Measurements from ENCODE around the gene AKR1A1. TPM values are rescaled to one million over a fixed set of nuclear protein-coding genes. Genes with fewer than 3 reads are reported as not detected.
"Not testable (repeated sequence)": the region's sequence is repeated elsewhere in the genome, so short reads cannot be mapped to it uniquely, and the experiment has no call there.

Gene AKR1A1
- polyA plus RNA-seq, 3 donors = 219 to 245 (median 219) TPM

DNA sequence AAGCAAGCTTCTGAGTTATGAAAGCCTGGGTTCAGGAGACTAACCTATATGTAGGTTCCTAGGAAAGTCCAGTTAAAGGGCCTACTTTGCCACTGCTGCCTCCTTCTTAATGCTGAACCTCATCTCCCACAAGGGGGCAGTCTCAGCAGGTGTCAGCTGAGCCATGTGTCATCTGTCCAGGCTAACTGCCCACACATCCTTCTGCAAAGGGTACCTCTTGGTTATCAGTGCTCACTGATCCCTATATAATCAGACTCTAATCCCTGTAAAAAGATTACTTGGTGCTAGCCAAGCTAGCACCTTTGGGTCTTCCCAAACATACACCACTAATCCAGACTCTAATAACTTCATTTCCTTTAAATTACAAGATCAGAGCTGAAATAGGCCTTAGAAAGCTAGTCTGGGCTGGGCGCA, 38.0 kb upstream of the AKR1A1 start:
- Mint-ChIP-seq H3K27ac (peak overlapping the region in 2 of 7 donors; percentile 14 to 20), H3K4me3 (no peak overlapping the region), H3K9me3 (no peaks in the 10 kb centered on the region), H3K36me3 (peaks cover 89 to 90% of the 10 kb centered on the region in 2 donors), H3K27me3 (ENCODE audit: low read depth in 3 of 3) (no peaks in the 10 kb centered on the region), H3K4me1 (no peaks in the 10 kb centered on the region)
- DNase-seq = peak; percentile 66 to 77 (median 77)
- H3K27ac ChIP-seq (ENCODE audit: low read depth in 1 of 2, low read length in 2 of 2) = no peak overlapping the region
- WGBS (ENCODE audit: insufficient coverage) = 100% methylated on average over 1 of the region's 1 CpG
- H3K4me3 ChIP-seq (replicated peaks in 1 of 3; ENCODE audit: low read depth in 2 of 3, low read length in 3 of 3) = no peak overlapping the region
- no peak overlapping the region for H3K4me2 ChIP-seq (replicated peaks; ENCODE audit: extremely low read depth, low read length, poor library complexity, severe bottlenecking)
- H3K9me3 ChIP-seq (replicated peaks in 1 of 2; ENCODE audit: control insufficient read depth in 1 of 2, insufficient read depth in 1 of 2, low read length in 2 of 2) = no peaks in the 10 kb centered on the region
- no peak overlapping the region for H2AFZ ChIP-seq (ENCODE audit: insufficient read depth, low read depth, low read length, poor library complexity, severe bottlenecking)
- TF ChIP-seq, protein P1, sequence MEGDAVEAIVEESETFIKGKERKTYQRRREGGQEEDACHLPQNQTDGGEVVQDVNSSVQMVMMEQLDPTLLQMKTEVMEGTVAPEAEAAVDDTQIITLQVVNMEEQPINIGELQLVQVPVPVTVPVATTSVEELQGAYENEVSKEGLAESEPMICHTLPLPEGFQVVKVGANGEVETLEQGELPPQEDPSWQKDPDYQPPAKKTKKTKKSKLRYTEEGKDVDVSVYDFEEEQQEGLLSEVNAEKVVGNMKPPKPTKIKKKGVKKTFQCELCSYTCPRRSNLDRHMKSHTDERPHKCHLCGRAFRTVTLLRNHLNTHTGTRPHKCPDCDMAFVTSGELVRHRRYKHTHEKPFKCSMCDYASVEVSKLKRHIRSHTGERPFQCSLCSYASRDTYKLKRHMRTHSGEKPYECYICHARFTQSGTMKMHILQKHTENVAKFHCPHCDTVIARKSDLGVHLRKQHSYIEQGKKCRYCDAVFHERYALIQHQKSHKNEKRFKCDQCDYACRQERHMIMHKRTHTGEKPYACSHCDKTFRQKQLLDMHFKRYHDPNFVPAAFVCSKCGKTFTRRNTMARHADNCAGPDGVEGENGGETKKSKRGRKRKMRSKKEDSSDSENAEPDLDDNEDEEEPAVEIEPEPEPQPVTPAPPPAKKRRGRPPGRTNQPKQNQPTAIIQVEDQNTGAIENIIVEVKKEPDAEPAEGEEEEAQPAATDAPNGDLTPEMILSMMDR (IDR thresholded peaks at IDR 0.05) = peak; percentile 78
- H3K9ac ChIP-seq (ENCODE audit: insufficient read depth, low read length, poor library complexity, severe bottlenecking) = no peak overlapping the region
- H3K4me1 ChIP-seq (ENCODE audit: control insufficient read depth in 1 of 2, insufficient read depth in 2 of 2, low read length in 2 of 2) = no peaks in the 10 kb centered on the region
- H3K36me3 ChIP-seq (replicated peaks in 1 of 2; ENCODE audit: control insufficient read depth in 1 of 2, insufficient read depth in 2 of 2, low read length in 2 of 2) = peaks cover 85 to 100% of the 10 kb centered on the region in 2 donors
- peaks cover 27% of the 10 kb centered on the region for H4K20me1 ChIP-seq (ENCODE audit: insufficient read depth, low read length)
- intact Hi-C loops (cut with micrococcal nuclease) = loop anchor here (1.0 to 2.0 kb wide), 2 partner anchors 58 kb away; no protein-coding TSS in a partner anchor
- no peaks in the 10 kb centered on the region for H3K27me3 ChIP-seq (ENCODE audit: control insufficient read depth in 2 of 2, insufficient read depth in 2 of 2, low read length in 2 of 2)
- no peaks in the 10 kb centered on the region for H3K79me2 ChIP-seq (ENCODE audit: insufficient read depth, low read length)

DNA sequence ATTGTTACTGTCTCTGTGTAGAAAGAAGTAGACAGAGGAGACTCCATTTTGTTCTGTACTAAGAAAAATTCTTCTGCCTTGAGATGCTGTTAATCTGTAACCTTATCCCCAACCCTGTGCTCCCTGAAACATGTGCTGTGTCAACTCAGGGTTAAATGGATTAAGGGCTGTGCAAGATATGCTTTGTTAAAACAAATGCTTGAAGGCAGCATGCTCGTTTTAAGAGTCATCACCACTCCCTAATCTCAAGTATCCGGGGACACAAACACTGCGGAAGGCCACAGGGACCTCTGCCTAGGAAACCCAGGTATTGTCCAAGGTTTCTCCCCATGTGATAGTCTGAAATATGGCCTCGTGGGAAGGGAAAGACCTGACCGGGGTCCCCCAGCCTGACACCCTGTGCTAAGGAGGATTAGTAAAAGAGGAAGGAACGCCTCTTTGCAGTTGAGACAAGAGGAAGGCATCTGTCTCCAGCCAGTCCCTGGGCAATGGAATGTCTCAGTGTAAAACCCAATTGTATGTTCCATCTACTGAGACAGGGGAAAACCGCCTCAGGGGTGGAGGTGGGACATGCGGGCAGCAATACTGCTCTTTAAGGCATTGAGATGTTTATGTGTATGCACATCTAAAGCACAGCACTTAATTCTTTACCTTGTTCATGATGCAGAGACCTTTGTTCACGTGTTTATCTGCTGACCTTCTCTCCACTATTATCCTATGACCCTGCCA, 36.9 kb upstream of the AKR1A1 start:
- not testable (repeated sequence) for H3K27me3 Mint-ChIP-seq (ENCODE audit: low read depth in 3 of 3); DNase-seq; H3K27ac ChIP-seq (ENCODE audit: low read depth in 1 of 2, low read length in 2 of 2); H3K4me3 Mint-ChIP-seq; H3K9me3 ChIP-seq (replicated peaks in 1 of 2; ENCODE audit: control insufficient read depth in 1 of 2, insufficient read depth in 1 of 2, low read length in 2 of 2); H3K4me1 ChIP-seq (ENCODE audit: control insufficient read depth in 1 of 2, insufficient read depth in 2 of 2, low read length in 2 of 2); H3K79me2 ChIP-seq (ENCODE audit: insufficient read depth, low read length); H3K9me3 Mint-ChIP-seq; H3K27me3 ChIP-seq (ENCODE audit: control insufficient read depth in 2 of 2, insufficient read depth in 2 of 2, low read length in 2 of 2); H3K4me3 ChIP-seq (replicated peaks in 1 of 3; ENCODE audit: low read depth in 2 of 3, low read length in 3 of 3); H3K9ac ChIP-seq (ENCODE audit: insufficient read depth, low read length, poor library complexity, severe bottlenecking); H2AFZ ChIP-seq (ENCODE audit: insufficient read depth, low read depth, low read length, poor library complexity, severe bottlenecking); H3K4me2 ChIP-seq (replicated peaks; ENCODE audit: extremely low read depth, low read length, poor library complexity, severe bottlenecking); H3K4me1 Mint-ChIP-seq
- intact Hi-C loops (cut with micrococcal nuclease) = loop anchor here in 1 of 2 donors (2.0 kb wide), 1 partner anchor 57 kb away; no protein-coding TSS in a partner anchor
- Histone ChIP-seq H4K20me1 (ENCODE audit: insufficient read depth, low read length) (peaks cover 35% of the 10 kb centered on the region), H3K36me3 (replicated peaks in 1 of 2; ENCODE audit: control insufficient read depth in 1 of 2, insufficient read depth in 2 of 2, low read length in 2 of 2) (peaks cover 80 to 99% of the 10 kb centered on the region in 2 donors)
- peaks cover 81 to 93% of the 10 kb centered on the region in 2 donors for H3K36me3 Mint-ChIP-seq
- H3K27ac Mint-ChIP-seq = peak overlapping the region in 2 of 7 donors; percentile 42 to 79
- WGBS (ENCODE audit: insufficient coverage) = 43% methylated on average over 4 of the region's 9 CpGs
